Neuron (in vitro differentiated cells): Measurements from ENCODE around the gene GFPT1.
A peak's percentile ranks its signal among the peaks of the same experiment; 100 is the strongest.

Experiments used
- H2AFZ ChIP-seq: one replicate; pipeline ENCODE4 v1.6.1; 2013; ENCODE audit warnings: low read depth, mild to moderate bottlenecking, inconsistent platforms, low read length, moderate library complexity
- H3K27me3 ChIP-seq: one replicate; pipeline ENCODE4 v1.6.1; 2013; ENCODE audit warnings: low read length; ENCODE audit not compliant: insufficient read depth
- H3K36me3 ChIP-seq: one replicate; pipeline ENCODE4 v1.6.1; 2013; ENCODE audit warnings: low read length; ENCODE audit not compliant: insufficient read depth
- H3K4me1 ChIP-seq: one replicate; pipeline ENCODE4 v1.6.1; 2013; ENCODE audit warnings: low read length; ENCODE audit not compliant: insufficient read depth
- H3K4me3 ChIP-seq: 2 replicates; pipeline ENCODE4 v1.5.1; 2013; ENCODE audit warnings: mild to moderate bottlenecking, low read length, moderate library complexity
- H3K9me3 ChIP-seq: one replicate; pipeline ENCODE4 v1.6.1; 2013; ENCODE audit warnings: low read length

Gene GFPT1

DNA sequence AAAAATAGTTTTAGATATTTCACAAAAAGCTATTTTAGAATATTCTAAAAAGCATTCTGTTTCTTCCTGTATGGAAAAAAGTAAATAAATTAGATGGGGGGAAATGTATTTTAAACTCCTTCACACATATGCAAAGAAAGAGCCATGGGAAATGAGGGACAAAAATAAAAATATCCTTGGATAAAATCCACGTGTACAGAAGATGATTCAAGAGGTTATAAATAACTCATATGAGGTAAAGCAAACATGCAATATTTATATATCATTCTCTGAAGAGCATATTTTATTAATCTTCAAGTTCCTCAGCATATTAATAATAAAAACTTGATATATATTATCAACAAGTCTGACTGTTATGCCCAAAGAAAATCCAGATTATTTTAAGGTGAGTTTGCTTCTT is 8.8 kb upstream of the GFPT1 start:
- no peak overlapping the region for H2AFZ ChIP-seq
- H3K27me3 ChIP-seq: no peaks in the 10 kb centered on the region
- no peaks in the 10 kb centered on the region for H3K9me3 ChIP-seq
- no peaks in the 10 kb centered on the region for H3K4me1 ChIP-seq
- no peak overlapping the region for H3K4me3 ChIP-seq
- peaks cover 41% of the 10 kb centered on the region for H3K36me3 ChIP-seq

DNA sequence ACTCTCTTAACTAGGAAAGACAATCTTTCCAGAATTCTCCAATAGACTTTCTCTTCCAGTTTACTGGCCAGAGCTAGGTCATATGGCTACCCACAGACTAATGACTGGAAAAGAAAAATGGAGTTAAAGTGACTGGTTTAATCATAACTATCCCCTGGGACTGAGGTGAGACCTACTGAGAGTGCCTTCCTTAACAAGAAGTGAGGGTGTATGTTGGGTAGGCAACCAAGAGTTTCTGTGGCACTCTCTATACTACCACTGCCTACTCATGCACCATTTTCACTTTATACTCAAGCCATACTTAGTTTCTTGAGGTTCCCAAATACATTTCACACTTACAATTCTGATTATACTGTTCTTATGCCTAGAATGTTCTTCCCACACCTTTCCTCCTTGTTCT is 6.9 kb upstream of the GFPT1 start:
- H2AFZ ChIP-seq: no peak overlapping the region
- no peaks in the 10 kb centered on the region for H3K9me3 ChIP-seq
- peaks cover 4% of the 10 kb centered on the region for H3K4me1 ChIP-seq
- H3K27me3 ChIP-seq: no peaks in the 10 kb centered on the region
- H3K4me3 ChIP-seq: no peak overlapping the region
- H3K36me3 ChIP-seq: peaks cover 30% of the 10 kb centered on the region

DNA sequence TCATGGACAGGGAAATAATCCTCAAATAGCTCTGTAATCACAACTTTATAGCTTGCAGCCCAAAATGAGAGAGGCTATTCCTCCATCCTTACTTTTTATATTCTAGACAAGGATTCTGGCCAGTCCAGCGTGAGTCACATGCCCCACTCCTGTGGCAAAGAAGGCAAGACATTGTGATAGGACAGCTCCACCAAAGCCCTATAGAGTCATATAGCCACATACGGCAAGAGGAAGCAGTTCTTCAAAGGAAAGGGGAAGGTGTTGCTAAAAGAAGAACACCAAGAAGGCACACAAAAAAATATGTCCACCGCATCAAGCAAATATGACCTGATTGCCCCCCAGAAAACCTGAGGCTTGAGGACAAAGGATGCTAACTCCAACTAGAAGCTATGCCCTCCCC is 3.4 kb upstream of the GFPT1 start:
- Histone ChIP-seq H3K9me3 (no peaks in the 10 kb centered on the region), H3K36me3 (peaks cover 13% of the 10 kb centered on the region), H3K4me3 (no peak overlapping the region), H2AFZ (no peak overlapping the region), H3K4me1 (peaks cover 17% of the 10 kb centered on the region), H3K27me3 (no peaks in the 10 kb centered on the region)

DNA sequence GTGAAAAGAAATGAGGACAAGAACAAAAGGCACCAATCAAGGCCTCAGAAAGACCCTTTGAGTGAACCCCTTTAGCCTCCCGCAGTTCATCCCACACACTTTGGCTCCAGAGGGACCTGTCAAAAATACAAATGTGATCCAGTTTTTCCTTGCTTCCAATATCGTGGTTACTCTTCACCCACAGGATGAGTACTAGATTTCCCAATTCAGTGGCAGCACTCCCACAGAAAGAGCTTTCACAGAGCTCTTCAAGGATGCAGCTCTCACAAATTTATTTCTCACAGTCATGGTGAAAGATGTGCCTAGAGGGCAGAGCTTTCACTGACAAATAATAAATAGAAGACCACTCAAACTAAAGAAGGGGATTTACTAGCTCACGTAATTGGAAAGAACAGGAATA is 3.0 kb upstream of the GFPT1 start:
- Histone ChIP-seq H3K4me3 (no peak overlapping the region), H3K36me3 (peaks cover 11% of the 10 kb centered on the region), H3K9me3 (no peaks in the 10 kb centered on the region), H2AFZ (no peak overlapping the region), H3K27me3 (no peaks in the 10 kb centered on the region), H3K4me1 (peaks cover 18% of the 10 kb centered on the region)

DNA sequence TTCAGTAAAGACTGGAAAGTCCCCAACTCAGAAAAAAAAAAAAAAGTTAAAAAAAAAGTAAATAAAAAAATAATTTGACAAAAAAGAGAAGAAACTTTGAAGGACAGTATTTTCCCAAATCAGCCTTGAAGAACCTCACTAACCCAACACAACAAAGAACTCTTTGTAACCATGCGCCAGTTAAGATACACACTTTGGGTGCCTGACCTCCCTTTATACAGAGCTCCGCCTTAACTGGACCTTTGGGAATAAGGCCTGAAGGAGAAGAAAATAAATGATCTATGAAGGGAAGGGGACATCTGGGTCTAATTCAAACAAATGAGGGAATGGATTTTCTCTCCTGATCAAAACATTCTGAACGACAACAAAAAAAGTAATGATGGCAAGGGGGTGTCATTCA is 2.2 kb upstream of the GFPT1 start:
- Histone ChIP-seq H3K27me3 (no peaks in the 10 kb centered on the region), H3K4me1 (peaks cover 18% of the 10 kb centered on the region), H3K9me3 (no peaks in the 10 kb centered on the region), H2AFZ (no peak overlapping the region), H3K36me3 (peaks cover 4% of the 10 kb centered on the region), H3K4me3 (no peak overlapping the region)

DNA sequence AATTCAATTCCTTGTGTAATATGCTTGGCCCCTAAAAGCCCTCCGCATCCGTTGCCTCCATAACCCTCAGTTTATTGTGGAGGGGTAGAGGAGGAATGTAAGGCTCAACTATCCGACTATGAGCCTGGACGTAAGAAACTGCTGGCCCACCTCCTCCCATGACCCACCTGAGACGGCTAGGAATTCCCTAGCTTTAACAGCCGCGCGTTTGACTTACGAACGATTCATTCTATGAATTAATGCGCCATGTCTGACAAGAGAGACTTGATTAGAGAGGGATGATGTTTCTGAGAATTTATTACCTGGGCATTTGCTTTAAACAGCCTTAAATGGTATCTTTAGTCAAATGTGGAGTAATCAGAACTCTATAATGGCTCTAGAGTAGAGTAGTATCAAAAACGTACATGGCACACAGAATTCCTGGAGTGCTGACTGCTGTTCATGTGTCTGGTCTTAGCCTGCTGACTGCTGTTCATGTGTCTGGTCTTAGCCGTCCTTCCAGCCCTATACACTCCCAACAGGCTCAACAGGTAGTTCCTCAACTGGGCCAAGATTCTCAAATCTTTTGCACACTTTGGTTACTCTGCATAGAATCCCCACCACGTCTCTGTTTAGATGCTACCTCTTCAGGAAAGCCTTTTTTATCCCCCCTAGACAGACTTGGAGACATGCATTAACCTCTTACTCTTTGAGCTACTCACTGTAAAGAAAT is 899 bp upstream of the GFPT1 start:
- Histone ChIP-seq H2AFZ (peak overlapping the region; percentile 87), H3K27me3 (no peaks in the 10 kb centered on the region), H3K4me1 (peaks cover 18% of the 10 kb centered on the region), H3K9me3 (no peaks in the 10 kb centered on the region), H3K4me3 (peak overlapping the region; percentile 67), H3K36me3 (no peaks in the 10 kb centered on the region)

DNA sequence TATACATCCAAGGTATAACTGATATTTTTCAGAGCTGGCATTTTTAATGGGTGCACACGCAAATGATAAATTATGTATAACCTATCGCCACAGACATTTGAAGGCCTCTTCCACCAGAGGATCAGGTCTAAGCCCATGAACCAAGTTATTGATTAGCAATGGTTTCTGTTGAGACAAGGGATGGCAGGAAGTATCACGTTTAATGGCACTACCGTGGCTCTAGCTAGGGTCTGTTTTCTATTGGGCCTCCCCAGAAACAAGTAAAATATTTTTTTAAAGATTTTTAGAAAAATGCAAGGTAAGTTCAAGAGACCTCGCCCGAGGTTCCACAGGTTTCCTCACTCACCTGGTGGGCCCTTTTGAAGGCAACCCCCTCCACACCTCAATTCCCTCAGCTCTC is 667 bp downstream of the GFPT1 start:
- Histone ChIP-seq H3K27me3 (no peaks in the 10 kb centered on the region), H3K4me1 (peaks cover 18% of the 10 kb centered on the region), H3K9me3 (no peaks in the 10 kb centered on the region), H2AFZ (peak overlapping the region; percentile 87), H3K36me3 (no peaks in the 10 kb centered on the region), H3K4me3 (peak overlapping the region; percentile 67)

DNA sequence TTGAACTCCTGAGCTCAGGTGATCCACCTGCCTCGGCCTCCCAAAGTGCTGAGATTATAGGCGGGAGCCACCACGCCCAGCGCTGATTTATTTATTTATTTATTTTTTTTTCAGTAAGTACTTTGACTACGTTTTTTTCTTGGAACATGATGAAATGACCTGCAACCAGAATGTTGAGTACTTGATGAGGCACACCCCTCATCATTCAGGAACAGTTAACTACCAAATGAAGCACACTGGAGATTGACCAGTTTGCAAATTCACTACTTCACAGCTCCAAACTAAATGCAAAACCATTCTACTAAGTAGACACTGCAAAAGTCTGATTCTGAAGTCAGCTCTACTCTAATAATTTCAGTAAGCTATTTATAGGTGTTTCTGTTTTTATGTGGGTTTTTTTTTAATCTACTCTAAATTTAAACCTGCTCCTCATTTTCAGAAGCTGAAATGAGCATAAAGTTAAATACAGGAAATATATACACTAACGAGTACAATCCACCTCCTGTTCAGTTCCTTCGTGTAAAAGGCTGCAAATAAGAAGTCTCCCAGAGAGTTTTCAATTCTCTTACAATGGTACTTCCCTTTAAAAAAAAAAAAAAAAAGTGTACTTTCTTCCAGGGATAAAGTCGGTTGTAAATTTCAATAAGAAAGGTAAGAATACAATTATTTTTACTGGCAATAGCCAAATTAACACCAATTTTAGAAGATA is 1.4 kb downstream of the GFPT1 start:
- Histone ChIP-seq H3K4me1 (peaks cover 18% of the 10 kb centered on the region), H3K9me3 (no peaks in the 10 kb centered on the region)

DNA sequence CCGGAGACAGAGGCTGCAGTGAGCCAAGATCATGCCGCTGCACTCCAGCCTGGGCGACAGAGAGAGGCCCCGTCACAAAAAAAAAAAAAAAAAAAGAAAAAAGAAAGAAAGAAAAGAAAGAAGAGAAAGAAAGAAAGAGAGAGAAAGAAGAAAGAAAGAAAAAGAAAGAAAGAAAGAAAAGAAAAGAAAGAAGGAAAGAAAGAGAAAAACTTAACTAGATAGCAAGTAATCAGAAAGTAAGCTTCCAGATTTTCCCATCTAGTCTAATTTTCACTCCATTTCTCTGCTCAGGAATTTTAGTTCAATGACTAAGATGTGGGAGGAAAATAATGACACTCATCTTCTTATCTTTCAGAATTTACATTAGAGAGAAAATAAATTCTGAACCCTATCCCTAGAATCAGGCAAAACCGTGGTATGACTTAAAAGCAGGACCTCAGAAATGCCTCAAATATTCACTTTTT is 2.4 kb downstream of the GFPT1 start:
- Histone ChIP-seq H2AFZ (no peak overlapping the region), H3K9me3 (no peaks in the 10 kb centered on the region), H3K27me3 (no peaks in the 10 kb centered on the region), H3K4me1 (peaks cover 18% of the 10 kb centered on the region), H3K36me3 (no peaks in the 10 kb centered on the region), H3K4me3 (no peak overlapping the region)

More for the DNA sequence above, 1.4 kb downstream of the GFPT1 start:
- H2AFZ ChIP-seq: no peak overlapping the region
- H3K36me3 ChIP-seq: no peaks in the 10 kb centered on the region
- peak overlapping the region; percentile 67 for H3K4me3 ChIP-seq
- H3K27me3 ChIP-seq: no peaks in the 10 kb centered on the region

DNA sequence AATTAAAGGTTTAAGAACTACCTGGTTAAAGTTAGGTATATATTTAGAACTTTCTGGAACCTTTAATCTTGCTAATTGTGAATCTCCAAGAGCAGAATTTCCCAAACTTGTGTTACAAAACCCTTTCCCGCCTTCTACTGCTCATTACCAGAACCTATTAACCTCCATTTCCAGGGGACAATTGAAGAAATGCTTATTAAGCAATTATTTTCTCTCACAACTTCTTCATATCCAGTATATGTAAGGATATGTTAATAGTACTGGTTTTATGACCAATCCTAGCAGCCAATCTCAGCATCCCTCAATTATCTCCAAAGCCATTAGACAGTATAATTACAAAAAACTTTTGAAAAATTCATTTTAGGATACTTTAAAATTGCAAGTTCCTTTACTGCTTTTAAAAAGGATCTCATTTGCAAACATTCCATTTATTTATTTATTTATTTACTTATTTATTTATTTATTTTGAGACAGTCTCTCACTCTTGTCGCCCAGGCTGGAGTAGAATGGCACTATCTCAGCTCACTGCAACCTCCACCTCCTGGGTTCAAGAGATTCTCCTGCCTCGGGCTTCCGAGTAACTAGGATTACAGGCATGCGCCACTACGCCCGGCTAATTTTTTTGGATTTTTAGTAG is 3.7 kb downstream of the GFPT1 start:
- no peak overlapping the region for H3K4me3 ChIP-seq
- peaks cover 14% of the 10 kb centered on the region for H3K4me1 ChIP-seq
- H3K9me3 ChIP-seq: peaks cover 2% of the 10 kb centered on the region

DNA sequence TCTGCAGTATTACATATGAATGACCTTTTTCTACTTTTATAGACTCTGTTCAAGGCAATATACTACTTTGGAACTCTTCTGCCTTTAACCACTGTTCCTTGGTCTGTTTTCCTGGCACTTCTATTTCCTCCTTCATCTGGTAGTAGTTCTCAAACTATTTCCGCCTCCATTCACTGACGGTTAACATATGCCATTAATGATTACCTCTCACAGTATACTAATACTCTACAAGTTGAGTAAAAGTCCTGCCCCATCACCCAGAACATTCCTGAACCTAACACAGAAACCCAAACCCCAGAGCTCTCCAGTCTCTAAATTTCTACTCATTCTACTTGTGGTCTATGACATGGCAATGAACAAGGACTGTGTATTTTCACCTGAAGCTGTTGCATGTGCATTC is 4.5 kb downstream of the GFPT1 start:
- Histone ChIP-seq H3K27me3 (no peaks in the 10 kb centered on the region), H3K9me3 (peaks cover 3% of the 10 kb centered on the region), H3K4me3 (no peak overlapping the region), H2AFZ (no peak overlapping the region), H3K4me1 (peaks cover 11% of the 10 kb centered on the region), H3K36me3 (no peaks in the 10 kb centered on the region)

More for the DNA sequence above, 3.7 kb downstream of the GFPT1 start:
- Histone ChIP-seq H3K36me3 (no peaks in the 10 kb centered on the region), H2AFZ (no peak overlapping the region), H3K27me3 (no peaks in the 10 kb centered on the region)

DNA sequence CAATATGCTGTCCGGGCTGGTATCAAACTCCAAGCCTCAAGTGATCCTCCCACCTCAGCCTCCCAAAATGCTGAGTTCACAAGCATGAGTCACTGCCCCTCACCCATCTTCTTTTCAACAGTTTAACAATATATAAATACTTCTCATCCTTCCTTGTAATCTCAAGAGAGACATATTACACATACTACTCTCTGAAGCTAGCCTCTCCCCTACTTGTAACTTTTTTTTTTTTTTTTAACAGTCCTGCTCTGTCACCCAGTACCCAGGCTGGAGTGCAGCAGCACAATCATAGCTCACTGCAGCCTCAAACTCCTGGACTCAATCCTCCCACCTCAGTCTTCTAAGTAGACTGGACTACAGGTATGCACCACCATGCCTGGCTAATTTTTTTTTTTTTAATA is 5.7 kb downstream of the GFPT1 start:
- H3K27me3 ChIP-seq: no peaks in the 10 kb centered on the region
- H3K9me3 ChIP-seq: peaks cover 4% of the 10 kb centered on the region
- peaks cover 9% of the 10 kb centered on the region for H3K4me1 ChIP-seq
- no peaks in the 10 kb centered on the region for H3K36me3 ChIP-seq
- no peak overlapping the region for H3K4me3 ChIP-seq
- no peak overlapping the region for H2AFZ ChIP-seq
